NCI-H748 treated with DMSO at 0.1 percent for 48 hours (cell line): ENCODE data around the gene SUN5.

Experiments
- DNase-seq: peaks from one replicate; lab custom pipeline; 2025; lab: John Stamatoyannopoulos, UW

SUN5 gene

GRCh38 chr20:32995802-32996201 lies 8.4 kb downstream of the SUN5 start:
- no peak for DNase-seq

- no peak for DNase-seq
Observed at GRCh38 chr20:32993496-32994050, 10.7 kb downstream of the SUN5 start.

GRCh38 chr20:32991792-32992641 lies 12.2 kb downstream of the SUN5 start:
- no peak for DNase-seq

- DNase-seq, result no peak
Observed at GRCh38 chr20:32991383-32991782, 12.8 kb downstream of the SUN5 start.

GRCh38 chr20:32990426-32990825 lies 13.8 kb downstream of the SUN5 start:
- DNase-seq, result no peak

- no peak for DNase-seq
Observed at GRCh38 chr20:32989507-32990283, 14.5 kb downstream of the SUN5 start.

- no peak for DNase-seq
Observed at GRCh38 chr20:32988008-32988407, 16.2 kb downstream of the SUN5 start.

GRCh38 chr20:32987044-32987825 lies 17.0 kb downstream of the SUN5 start:
- no peak for DNase-seq

- DNase-seq, result no peak
Observed at GRCh38 chr20:32986331-32986966, 17.8 kb downstream of the SUN5 start.

GRCh38 chr20:32985596-32985995 lies 18.6 kb downstream of the SUN5 start:
- no peak for DNase-seq

GRCh38 chr20:32984631-32985354 lies 19.4 kb downstream of the SUN5 start:
- no peak for DNase-seq

- DNase-seq, result no peak
Observed at GRCh38 chr20:32984196-32984595, 20.0 kb downstream of the SUN5 start.

- DNase-seq, result no peak
Observed at GRCh38 chr20:32983459-32984112, 20.6 kb downstream of the SUN5 start.

- no peak for DNase-seq
Observed at GRCh38 chr20:32982617-32983458, 21.4 kb downstream of the SUN5 start.

- no peak for DNase-seq
Observed at GRCh38 chr20:32980990-32981389, 23.2 kb downstream of the SUN5 start.

- DNase-seq, result no peak
Observed at GRCh38 chr20:32980131-32980941, 23.9 kb downstream of the SUN5 start.

GRCh38 chr20:32979201-32979998 lies 24.8 kb downstream of the SUN5 start:
- no peak for DNase-seq

- DNase-seq, result no peak
Observed at GRCh38 chr20:32978009-32978335, 26.3 kb downstream of the SUN5 start.
